CD4-positive, alpha-beta T cell treated with Interferon alpha-2 for 1 hour (primary cell): Measurements from ENCODE around the gene GRIN2D.
"Not testable (repeated sequence)": the region's sequence is repeated elsewhere in the genome, so short reads cannot be mapped to it uniquely, and the experiment has no call there.

Experiments used
- DNase-seq, 2 donors: peaks; one replicate each; pipeline ENCODE4 v3.0.0-alpha.2; 2020 to 2022

Gene GRIN2D

DNA sequence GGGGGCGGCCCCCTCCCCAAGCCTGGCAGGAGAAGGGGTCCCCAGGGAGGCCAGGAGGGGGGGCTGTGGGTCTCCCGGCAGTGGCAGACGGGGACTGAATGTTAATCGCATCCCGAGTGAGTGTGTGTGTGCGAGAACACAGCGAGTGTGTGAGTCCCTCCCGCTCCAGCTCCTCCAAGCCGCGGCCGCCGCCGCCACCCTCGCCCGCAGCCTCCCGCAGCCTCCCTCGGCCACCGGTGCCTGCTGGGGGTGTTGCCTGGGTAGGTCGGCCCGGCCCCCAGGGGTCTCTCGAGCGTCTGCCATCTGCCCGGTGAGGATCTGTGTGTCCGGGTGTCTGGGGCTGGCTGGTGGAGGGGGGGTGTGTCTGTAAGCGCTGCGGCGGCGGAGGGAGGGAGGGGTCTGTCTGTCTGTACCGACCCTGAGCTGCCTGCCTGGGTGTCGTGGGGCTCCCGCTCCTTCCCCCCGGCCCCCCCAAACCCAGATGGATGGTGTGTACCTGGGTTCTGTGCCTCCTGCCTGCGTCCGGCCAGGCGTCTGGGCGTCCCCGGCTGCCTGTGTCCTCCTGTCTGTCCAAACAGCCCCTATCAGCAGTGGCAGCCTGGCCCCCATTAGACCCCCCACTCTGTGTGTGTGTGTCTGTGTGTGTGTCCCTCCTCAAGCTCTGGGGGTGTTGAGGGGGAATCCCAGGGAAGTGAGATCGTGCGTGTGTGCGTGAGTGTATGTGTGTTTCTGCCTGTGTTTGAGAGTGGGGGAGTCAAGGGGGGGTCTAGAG, at the start of gene GRIN2D:
Gene GRIN2D (plus strand): TSS at position 110 of the 772 bp plus-strand sequence. CDS start 4,725 bp downstream, outside the sequence.
- peak; percentile 10 to 44 for DNase-seq

DNA sequence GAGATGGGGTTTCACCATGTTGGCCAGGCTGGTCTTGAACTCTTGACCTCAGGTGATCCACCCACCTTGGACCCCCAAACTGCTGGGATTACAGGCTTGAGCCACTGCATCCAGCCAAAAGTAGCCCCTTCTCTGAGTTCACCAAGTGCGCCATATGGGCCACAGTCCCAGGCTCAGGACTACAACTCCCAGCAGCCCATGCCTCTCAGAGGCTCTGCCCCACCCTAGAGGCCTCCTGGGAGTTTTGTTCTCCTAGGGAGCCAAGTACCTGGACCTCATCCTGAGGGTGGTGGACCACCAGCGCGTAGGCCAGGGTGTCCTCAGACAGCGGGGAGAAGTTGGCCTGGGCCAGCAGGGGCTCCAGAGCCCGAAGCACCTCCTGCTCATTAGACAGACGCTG, 48.6 kb upstream of the GRIN2D start:
- DNase-seq, result no peak

DNA sequence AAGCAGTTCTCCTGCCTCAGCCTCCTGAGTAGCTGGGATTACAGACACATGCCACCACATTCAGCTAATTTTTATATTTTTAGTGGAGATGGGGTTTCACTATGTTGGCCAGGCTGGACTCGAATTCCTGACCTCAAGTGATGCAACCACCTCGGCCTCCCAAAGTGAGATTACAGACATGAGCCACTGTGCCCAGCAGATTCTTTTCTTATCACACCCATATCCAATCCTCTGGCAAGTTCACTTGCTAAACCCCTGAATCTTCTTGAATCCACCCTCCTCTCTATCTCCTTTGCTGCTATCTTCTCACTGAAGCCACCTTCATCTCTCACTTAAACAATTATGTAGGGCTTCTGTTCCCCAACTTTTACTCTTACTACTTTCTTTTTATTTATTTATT, 47.3 kb upstream of the GRIN2D start:
- no peak for DNase-seq

DNA sequence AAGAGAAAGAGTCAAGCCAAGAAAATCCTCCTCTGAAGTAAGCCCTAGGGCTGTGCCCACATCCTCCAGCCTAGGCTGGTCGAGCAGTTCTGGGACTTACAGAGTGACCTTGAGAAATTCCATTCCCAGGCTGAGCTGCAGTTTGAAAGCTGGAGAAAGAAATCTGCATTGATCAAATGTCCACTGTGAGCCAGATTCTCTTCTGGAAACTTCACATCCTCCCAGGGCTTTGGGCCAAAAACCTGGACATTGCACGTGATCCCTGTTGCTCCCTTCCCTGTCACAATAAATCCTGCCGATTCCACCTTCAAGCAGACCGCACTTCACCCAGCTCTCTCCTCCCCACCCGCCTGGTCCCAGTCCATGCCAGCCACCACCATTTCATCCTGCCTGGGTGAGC, 45.4 kb upstream of the GRIN2D start:
- DNase-seq, result no peak

DNA sequence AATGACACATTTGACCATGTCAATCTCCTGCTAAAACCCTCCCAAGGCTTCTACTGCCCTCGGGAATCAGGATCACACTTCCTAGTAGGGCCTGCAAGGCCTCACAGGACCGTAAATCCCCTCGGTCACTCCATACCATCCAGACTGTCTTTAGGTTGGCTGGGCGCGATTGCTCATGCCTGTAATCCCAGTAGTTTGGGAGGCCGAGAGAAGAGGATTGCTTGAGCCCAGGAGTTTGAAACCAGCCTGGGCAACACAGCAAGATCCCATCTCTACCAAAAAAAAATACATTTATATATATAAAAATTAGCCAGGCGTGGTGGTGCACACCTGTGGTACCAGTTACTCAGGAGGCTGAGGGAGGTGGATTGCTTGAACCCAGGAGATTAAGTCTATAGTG, 44.7 kb upstream of the GRIN2D start:
- no peak for DNase-seq

DNA sequence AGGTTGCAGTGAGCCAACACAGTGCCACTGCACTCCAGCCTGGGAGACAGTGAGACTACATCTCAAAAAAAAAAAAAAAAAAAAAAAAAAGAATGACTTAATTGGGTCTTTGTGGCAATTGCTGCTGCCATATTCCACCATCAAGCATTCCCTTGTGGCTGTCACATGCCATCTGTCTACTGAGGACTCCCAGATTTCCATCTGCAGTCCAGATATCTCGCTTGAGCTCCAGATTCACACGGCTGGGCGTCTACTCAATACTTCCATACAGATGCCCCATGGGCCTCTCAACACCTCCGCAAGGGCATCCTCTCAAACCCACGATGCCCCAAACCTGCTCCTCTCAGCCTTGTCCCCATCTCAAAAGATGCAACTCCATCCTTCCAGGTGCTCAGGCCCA, 42.6 kb upstream of the GRIN2D start:
- DNase-seq, result no peak

DNA sequence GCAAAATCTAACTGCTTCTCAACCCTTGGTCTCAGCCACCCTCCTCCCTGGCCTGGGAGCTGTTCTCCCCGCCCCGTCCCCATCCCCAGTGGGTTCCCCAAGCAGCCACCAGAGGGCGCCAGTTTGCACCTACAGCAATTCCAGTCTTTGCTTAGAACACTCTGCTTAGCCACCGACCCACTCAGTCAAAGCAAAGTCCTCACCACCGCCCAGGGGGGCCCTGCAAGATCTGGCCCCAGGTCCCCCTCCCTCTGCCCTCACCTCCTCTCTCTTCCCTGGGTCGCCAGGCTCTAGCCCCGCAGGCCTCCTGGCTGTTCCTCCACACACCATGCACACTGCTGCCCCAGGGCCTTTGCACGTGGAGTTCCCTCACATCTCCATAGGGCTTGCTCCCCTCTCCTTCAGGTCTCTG, 42.1 kb upstream of the GRIN2D start:
- peak; percentile 72 to 81 for DNase-seq

DNA sequence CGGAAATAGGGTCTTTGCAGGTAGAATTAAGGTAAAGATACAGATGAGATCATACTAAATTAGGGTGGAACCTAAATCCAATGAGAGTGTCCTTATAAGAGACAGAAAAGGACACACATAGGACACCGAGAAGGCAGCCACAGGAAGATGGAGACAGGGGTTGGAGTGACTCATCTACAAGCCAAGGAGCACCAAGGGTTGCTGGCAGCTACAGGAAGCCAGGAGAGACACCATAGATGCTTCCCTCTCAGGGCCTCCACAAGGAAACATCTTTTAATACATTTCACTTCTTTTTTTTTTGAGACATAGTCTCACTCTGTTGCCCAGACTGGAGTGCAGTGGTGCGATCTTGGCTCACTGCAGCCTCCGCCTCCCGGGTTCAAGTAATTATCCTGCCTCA, 39.8 kb upstream of the GRIN2D start:
- no peak for DNase-seq

DNA sequence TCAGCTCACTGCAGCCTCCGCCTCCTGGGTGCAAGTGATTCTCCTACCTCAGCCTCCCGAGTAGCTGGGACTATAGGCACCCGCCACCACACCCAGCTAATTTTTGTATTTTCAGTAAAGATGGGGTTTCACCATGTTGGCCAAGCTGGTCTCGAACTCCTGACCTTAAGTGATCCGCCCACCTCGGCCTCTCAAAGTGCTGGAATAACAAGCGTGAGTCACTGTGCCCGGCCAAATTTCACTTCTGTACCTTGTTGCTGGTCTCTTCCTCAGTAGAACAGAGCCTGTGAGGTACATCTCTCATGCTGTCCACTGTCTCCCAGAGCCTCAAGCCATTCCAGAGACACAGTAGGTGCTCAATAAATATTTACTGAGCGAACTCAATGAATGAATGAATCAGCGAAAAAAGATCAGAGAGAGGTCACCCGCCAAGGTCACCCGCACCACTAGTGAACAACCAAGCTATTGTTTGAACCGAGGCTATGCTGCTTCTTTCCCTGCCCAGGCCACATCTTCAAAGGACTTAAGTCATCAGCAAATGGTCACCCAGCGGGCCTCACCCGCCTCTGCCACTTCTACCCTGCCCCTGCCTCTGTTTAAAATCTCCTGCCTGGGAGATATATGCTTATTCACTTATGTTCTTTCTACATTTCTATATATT, 39.0 kb upstream of the GRIN2D start:
- no peak for DNase-seq

DNA sequence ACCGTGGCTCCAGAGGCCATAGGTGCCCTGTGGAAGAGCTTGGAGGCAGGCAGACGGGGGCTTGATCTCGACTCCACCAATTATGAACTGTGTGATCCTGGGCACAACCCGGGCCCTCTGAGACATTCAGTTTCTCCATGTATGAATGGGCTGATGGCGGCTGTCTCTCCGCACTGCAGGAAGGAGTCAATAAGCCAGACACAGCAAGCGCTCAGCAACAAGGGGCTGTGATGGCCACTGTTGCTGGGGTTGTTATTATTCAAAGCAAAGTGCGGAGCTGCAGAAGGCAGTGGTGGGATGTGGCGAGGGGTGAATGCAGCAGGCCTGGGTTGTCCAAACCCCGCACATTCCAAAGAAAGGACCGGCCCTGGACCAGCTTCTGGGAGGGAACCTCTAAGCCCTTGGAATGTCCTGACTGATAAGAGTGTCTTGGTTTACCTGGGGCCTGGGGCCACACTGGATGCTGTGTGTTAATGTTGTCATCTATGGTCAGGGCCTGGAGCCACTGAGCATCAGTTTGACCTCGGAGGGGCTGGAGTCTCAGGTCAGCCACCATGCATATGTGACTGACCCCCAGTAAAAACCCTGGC, 38.0 kb upstream of the GRIN2D start:
- no peak for DNase-seq

DNA sequence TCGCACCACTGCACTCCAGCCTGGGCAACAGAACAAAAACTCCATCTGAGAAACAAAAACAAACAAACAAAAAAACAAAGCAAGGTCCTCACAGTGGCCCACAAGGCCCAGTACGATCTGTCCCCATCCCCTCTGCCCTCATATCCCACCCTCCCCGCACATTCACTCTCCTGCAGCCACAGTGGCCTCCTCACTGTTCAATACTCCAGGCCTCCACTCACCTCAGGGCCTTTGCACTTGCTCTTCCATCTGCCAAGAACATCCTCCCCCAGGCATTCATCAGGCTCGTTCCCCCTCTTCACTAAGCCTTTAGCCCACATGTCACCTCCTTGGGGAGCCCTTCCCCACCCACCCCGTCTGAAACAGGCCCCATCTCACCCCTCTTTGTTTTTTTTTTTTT, 34.3 kb upstream of the GRIN2D start:
- no peak for DNase-seq

DNA sequence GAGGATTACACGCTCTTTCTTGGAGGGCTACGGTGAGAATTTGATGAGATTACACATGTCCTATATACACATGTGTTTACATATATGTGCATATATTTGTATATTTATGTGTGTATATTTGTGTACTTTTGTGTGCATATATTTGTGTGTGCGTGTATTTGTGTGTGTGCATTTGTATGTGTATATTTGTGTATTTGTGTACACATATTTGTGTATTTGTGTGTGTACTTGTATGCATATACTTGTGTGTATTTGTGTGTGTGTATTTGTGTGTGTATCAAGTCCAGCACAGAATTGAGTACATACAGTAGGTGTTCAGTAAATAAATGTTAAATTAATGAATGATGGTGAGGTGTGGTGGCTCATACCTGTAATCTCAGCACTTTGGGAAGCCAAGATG, 31.6 kb upstream of the GRIN2D start:
- DNase-seq, result no peak

DNA sequence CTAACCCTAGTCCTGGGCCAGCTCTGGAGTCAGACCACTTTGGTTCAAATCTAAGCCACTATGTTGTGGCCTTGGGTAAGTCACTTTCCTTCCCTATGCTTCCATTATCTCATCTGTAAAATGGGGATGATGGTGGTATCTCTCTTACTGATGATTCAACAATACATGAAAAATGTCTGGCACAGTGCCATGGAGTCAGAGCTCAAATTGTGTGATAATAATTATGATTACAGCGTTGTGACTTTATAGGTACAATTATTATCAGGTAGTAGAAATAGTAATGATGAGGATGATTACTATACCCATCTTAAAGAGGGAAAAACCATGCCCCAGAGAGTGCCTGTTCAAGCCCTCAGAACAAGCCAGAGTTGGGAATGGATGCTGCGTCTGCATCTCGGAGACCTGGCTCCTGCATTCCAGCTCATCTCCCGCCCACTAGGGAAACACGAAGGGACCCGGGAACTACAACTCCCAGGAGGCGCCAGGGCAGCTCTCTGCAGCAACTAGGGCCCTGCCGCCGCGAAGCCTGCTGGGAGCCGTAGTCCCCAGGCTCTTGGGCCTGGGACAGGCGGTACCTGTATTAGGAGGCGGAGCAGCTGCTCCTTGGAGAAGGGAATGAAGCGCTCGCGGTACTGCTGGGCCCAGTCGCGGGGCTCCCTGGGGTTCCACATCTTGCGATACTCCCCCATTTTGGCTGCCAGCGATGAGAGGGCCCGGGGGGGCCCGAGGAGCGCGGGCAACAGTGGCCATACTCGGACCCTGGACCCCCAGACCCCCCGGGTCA, 30.6 kb upstream of the GRIN2D start:
- DNase-seq, result peak; percentile 90 to 92

DNA sequence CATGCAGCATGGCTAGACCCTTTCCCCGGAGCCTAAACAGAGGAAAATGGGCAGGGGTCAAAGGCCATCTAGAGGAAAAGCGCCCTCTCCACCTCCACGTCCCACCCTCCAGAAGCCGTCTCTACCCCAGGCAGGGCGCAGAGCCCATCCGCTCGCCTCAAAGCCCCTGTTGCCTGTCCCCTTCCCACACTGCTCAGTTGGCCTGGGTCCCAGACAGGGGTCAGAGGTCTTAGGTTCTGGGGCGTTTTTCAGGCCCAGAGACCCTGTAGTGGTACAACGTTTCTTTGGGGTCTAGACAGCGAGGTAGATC, 30.0 kb upstream of the GRIN2D start:
- DNase-seq, result no peak

DNA sequence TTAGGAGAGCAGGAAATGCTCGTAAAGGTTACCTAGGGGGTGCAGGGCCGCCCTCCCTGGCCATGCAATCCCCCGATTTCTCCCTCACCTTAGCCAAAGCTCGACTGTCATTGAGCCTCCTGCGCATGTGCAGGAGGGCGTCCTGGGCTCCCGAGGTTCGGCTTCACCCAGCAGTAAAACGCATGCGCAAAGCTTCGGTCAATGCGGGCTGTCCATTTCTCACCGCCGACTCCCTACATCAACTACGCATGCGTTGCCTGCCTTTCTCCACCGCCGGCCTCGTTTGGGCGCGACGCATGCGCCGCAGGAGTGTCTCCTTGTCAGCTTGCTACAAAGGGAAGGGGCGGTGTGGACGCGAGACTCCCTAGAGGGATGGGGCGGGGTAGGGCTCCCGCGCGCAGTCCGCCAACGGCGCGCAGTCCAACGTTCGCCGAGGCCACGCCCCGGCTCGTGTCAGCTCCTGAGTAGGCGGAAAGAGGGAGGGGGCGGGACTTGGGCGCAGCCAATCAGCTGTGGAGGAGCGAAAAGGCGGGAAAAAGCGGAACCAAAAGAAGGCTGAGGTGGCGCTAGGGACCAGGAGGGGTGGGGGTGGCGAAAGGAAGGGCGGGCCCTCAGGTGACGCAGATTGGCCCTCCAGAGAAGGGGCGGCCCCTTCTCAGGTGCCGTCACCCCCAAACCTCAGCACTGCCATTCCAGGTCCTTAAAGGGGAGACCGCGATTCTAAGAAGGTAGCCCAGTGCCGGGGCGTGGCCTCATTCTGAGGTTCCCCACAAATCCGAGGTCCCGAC, 29.5 kb upstream of the GRIN2D start, which contains the start of the genes SYNGR4 and TMEM143:
Gene SYNGR4 (plus strand): TSS at position 558 of the 788 bp plus-strand sequence. CDS start 1,476 bp downstream, outside the sequence.
Gene TMEM143 (minus strand): TSS at position 131 of the 788 bp plus-strand sequence. CDS start 20 bp downstream, at position 111.
- DNase-seq, result peak; percentile 99 to 100

DNA sequence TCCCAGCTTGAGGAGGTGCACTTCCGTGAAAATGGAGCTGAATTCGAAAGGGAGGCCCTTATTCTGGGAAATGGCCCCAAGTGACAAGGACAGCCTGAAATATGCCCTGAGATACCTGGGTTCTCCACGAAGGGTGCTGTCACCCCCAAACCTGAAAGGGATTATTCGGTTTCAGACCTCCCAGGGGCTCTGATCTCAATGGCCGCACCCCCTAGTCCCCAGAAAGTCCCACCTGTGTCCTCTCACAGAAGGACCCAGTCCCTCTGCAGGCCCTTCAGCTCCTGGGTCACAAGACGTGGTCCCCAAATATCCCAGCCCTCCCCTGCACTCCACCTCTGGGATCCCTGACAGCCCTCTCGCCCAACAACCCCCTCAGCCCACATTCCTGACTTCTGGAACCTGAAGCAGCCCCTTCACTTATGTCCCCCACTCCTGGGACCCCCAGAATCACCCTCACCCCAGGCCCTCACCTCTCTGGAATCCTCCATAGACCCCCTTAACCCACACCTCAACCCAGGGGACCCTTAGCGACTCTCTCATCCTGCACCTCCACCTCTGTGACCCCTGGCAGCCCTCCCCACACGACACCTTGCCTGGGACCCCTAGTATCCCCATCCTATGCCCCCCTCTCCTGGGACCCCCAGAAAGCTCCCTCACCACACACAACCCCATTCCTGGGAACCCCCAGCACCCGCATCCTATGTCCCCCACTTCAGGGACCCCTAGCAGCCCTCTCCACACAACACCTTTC, 28.7 kb upstream of the GRIN2D start:
- no peak for DNase-seq

DNA sequence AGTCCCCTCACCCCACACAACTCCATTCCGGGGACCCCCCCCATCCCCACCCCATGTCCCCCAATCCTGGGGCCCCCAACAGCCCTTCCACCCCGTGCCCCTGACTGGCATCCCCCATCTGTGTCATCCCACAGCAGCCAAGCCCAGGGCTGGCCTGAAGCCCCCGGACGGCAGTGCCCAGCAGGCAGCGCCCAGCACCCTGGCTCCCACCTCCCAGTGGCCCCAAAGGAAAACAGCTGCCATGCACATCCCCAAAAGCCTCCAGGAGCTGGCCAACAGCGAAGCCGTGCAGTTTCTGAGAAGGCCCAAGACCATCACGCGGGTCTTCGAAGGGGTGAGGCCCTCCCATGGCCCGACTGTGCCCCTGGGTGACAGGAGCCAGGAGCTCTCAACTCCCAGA, 27.9 kb upstream of the GRIN2D start:
- no peak for DNase-seq

DNA sequence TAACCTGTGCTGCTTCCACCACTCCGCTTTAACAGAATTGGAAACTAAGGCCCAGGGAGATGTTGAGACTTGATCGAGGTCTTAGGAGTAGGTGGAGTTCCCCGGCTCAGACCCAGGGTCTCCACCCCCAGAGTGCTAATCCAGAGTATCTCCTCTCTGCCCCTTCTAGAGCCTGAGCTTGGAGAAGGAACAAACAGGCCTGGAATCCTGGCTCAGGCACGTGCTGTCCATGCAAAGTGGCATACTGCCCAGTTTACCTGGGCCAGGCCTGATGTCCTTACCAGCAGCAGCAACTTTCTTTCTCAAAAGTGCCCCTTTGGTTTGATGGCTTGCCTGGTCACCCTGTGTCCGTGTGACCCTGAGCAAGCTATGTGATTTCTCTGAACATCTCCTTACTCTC, 25.6 kb upstream of the GRIN2D start:
- DNase-seq, result no peak

DNA sequence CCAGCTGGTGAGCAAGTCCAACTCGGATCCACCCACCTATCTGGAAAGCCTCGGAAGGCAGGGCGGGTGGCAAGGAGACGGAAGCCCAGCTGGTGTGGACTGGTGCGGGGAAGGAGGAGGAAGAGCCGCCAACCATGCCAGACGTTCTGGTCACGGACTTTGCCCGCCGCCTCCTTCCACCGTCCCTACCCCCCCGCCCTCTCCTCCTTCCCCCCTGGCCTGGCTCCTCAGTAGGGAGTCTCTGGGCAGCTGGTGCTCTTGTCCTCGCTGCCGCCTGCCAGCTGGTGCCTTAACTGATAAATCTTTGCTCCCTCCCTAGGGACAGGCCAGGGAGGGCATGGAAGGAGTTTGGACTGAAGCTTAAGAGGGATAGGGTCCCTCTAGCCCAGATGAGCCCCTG, 24.5 kb upstream of the GRIN2D start:
- no peak for DNase-seq

DNA sequence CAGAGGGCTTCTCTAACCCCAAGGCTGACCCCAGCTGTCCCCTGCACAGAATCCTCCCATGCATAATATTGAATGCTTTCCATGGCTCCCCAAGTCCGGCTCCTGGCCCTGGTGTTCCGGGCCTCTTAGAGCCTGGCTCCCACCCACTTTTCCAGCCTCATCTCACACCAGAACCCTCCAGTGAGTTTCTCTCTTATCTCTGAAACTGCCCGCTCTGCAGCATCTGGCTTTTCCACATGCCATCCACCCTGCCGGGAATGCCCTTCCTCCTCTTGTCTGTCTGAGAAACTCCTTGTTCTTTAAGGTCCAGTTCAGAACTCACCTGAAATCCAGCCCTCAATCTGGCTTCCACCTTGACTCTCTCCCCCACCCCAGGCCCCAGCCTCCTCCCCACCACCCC, 22.5 kb upstream of the GRIN2D start:
- no peak for DNase-seq

DNA sequence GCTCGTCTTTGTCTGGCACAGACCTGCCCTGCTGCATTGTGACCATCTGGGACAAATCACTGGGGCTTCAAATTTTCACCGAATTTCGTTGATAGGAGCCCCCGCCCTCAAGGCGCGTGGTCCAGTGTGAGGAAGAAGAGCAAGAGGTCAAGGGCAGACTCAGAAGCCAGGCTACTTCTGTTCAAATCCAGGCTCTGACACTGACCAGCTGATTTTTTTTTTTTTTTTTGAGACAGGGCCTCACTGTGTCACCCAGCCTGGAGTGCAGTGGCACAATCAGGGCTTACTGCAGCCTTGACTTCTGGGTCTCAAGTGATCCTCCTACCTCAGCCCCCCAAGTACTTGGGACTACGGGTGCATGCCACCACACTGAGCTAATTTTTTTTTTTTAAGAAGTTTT, 22.1 kb upstream of the GRIN2D start:
- no peak for DNase-seq

DNA sequence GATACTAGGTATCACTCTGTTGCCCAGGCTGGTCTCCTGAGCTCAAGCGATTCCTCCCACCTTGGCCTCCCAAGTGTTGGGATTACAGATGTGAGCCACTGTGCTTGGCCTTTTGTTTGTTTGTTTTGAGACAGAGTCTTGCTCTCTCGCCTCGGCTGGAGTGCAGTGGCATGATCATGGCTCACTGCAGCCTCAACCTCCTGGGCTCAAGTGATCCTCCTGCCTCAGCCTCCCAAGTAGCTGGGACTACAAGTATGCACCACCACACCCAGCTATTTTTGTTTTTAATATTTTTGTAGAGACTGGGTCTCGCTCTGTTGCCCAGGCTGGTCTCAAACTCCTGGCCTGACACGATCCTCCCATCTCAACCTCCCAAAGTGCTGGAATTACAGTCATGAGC, 21.7 kb upstream of the GRIN2D start:
- DNase-seq, result not testable (repeated sequence)
